Measurements from ENCODE around the gene ODAD2.

DNA sequence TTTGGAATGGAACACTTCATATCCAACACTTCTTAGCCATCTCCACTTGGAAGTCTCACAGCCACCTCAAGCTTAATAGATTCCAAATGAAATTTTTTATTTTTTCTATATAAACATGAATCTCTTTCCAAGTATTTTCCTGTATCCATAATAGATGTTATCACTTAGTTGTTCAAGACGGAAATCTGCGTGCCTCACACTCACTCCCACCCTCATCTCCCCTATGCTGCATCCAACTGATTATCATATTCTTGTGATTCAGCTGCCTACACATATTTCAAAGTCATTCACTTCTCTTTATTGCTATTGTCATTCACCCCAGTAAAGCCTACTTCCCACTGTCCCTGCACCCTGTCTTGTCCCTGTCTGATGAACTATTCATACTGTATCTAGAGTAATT, 183.0 kb downstream of the ODAD2 start:
- TF ChIP-seq, protein P1, sequence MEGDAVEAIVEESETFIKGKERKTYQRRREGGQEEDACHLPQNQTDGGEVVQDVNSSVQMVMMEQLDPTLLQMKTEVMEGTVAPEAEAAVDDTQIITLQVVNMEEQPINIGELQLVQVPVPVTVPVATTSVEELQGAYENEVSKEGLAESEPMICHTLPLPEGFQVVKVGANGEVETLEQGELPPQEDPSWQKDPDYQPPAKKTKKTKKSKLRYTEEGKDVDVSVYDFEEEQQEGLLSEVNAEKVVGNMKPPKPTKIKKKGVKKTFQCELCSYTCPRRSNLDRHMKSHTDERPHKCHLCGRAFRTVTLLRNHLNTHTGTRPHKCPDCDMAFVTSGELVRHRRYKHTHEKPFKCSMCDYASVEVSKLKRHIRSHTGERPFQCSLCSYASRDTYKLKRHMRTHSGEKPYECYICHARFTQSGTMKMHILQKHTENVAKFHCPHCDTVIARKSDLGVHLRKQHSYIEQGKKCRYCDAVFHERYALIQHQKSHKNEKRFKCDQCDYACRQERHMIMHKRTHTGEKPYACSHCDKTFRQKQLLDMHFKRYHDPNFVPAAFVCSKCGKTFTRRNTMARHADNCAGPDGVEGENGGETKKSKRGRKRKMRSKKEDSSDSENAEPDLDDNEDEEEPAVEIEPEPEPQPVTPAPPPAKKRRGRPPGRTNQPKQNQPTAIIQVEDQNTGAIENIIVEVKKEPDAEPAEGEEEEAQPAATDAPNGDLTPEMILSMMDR (IDR thresholded peaks at IDR 0.05) = no peak
- TF ChIP-seq EP300 (IDR thresholded peaks at IDR 0.05; ENCODE audit: low read depth) (no peak), POLR2AphosphoS5 (IDR thresholded peaks at IDR 0.05) (no peak), POLR2A (IDR thresholded peaks at IDR 0.05) (no peak)

Data from transverse colon (tissue), 4 donors.